K562 (cell line): Measurements from ENCODE around the gene ARHGAP26.

Source experiments
- CSDE1 ChIP-seq, 2 experiments: fragments of 450-650 bp; IDR thresholded peaks; 2 replicates each; pipeline ENCODE4 v1.6.1; 2016; ENCODE audit warnings: mild to moderate bottlenecking in 1 of 2
- E2F5 ChIP-seq: sonication (generic); formaldehyde crosslinking; IDR thresholded peaks from 2 replicates; pipeline ENCODE4 v1.8.0; 2022; ENCODE audit warnings: mild to moderate bottlenecking, missing genetic modification reagents
- ELF1 ChIP-seq: fragments of 200-800 bp; sonication (Bioruptor generic); IDR thresholded peaks from 2 replicates; pipeline ENCODE4 v1.6.1; 2016; ENCODE audit warnings: missing genetic modification characterization, missing compliant biosample characterization
- NCOA2 ChIP-seq, 2 experiments: fragments of 450-650 bp; IDR thresholded peaks; 2 replicates each; pipeline ENCODE4 v1.6.1; 2018; ENCODE audit warnings: mild to moderate bottlenecking in 2 of 2, moderate library complexity in 1 of 2; ENCODE audit not compliant: partially characterized antibody in 2 of 2
- POLR2A ChIP-seq: fragments of 450-650 bp; conservative IDR thresholded peaks from 2 replicates; pipeline ENCODE4 v1.6.1; 2016
- RAD51 ChIP-seq: fragments of 450-650 bp; IDR thresholded peaks from 2 replicates; pipeline ENCODE4 v1.7.1; 2016; ENCODE audit warnings: low read depth, mild to moderate bottlenecking, borderline replicate concordance
- REST ChIP-seq, 2 experiments: fragments of 450-650 bp; formaldehyde crosslinking in 1 of 2; IDR thresholded peaks; 2 replicates each; pipeline versions ENCODE4 v1.4.0 to v1.6.1; 2014 to 2020; ENCODE audit warnings: mild to moderate bottlenecking in 2 of 2, borderline replicate concordance in 1 of 2, low read depth in 1 of 2
- UBTF ChIP-seq, 2 experiments: IDR thresholded peaks; 2 replicates each; pipeline ENCODE4 v1.6.1; 2012; ENCODE audit warnings: improper control_type of control experiment in 2 of 2, low read depth in 2 of 2, low read length in 2 of 2, borderline replicate concordance in 1 of 2
- ZNF384 ChIP-seq: IDR thresholded peaks from 2 replicates; pipeline ENCODE4 v1.6.1; 2012; ENCODE audit warnings: low read depth, low read length, improper control_type of control experiment
- TF ChIP-seq, protein P1 (sequence below), 2 experiments: fragments of 450-650 bp in 1 of 2; sonication (generic) in 1 of 2; formaldehyde crosslinking; conservative IDR thresholded peaks; 2 replicates each; pipeline versions ENCODE4 v1.4.0 to v1.8.1; 2020 to 2022; ENCODE audit warnings: mild to moderate bottlenecking in 1 of 2, missing genetic modification reagents in 1 of 2
- TF ChIP-seq, protein P2 (sequence below), 3 experiments: fragments of 200-800 bp in 1 of 3; fragments of 250-450 bp in 1 of 3; fragments of 450-650 bp in 1 of 3; sonication (Bioruptor Pico) in 1 of 3; sonication (Bioruptor generic) in 1 of 3; formaldehyde crosslinking in 1 of 3; IDR thresholded peaks; 2 replicates each; pipeline versions ENCODE4 v1.6.1 to v1.8.0; 2016 to 2022; ENCODE audit warnings: mild to moderate bottlenecking in 2 of 3, missing genetic modification characterization in 2 of 3, missing compliant biosample characterization in 1 of 3, moderate library complexity in 1 of 3

DNA sequence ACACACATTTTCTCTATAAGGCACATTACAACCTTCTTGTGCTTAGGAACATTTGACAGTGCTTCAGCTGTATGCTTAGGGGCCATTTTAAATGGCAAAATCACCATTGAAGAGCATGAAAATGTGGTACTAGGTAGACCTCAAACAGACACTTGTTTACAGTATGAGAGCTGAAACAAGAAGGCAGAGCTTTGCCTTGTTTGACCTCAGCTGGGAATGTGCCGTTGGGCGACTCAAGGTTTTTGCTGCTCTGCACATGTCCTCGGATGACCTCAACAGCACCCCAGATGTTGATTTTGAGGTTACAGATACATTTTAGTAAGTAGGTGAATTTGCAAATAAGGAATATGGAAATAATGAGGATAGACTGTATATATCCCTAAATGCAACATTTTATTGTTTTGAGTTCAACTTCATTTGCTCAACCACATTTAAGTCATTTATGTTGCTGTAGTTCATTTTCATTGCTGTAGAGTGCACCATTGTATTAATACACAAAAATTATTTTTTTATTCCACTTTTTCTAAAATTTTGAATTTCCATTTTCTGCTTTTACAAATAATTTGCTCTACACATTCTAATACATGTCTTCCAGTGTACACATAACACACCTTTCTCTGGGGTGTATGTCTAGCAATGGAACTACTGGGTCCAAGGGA is 426.6 kb downstream of the ARHGAP26 start:
- TF ChIP-seq UBTF (IDR thresholded peaks at IDR 0.05; ENCODE audit: borderline replicate concordance in 1 of 2, low read depth in 2 of 2, low read length in 2 of 2) (no peak), E2F5 (CRISPR knock-in tag) (no peak), REST (IDR thresholded peaks at IDR 0.05; ENCODE audit: borderline replicate concordance) (no peak), REST (CRISPR knock-in tag; IDR thresholded peaks at IDR 0.05; ENCODE audit: low read depth) (no peak), ZNF384 (no peak), ELF1 (tag) (no peak), RAD51 (no peak), POLR2A (no peak), NCOA2 (IDR thresholded peaks at IDR 0.05; ENCODE audit: partially characterized antibody in 2 of 2) (no peak), CSDE1 (IDR thresholded peaks at IDR 0.05) (no peak)
- TF ChIP-seq, protein P1, sequence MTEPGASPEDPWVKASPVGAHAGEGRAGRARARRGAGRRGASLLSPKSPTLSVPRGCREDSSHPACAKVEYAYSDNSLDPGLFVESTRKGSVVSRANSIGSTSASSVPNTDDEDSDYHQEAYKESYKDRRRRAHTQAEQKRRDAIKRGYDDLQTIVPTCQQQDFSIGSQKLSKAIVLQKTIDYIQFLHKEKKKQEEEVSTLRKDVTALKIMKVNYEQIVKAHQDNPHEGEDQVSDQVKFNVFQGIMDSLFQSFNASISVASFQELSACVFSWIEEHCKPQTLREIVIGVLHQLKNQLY (CRISPR knock-in tag; conservative IDR thresholded peaks at IDR 0.05), result no peak
- TF ChIP-seq, protein P2, sequence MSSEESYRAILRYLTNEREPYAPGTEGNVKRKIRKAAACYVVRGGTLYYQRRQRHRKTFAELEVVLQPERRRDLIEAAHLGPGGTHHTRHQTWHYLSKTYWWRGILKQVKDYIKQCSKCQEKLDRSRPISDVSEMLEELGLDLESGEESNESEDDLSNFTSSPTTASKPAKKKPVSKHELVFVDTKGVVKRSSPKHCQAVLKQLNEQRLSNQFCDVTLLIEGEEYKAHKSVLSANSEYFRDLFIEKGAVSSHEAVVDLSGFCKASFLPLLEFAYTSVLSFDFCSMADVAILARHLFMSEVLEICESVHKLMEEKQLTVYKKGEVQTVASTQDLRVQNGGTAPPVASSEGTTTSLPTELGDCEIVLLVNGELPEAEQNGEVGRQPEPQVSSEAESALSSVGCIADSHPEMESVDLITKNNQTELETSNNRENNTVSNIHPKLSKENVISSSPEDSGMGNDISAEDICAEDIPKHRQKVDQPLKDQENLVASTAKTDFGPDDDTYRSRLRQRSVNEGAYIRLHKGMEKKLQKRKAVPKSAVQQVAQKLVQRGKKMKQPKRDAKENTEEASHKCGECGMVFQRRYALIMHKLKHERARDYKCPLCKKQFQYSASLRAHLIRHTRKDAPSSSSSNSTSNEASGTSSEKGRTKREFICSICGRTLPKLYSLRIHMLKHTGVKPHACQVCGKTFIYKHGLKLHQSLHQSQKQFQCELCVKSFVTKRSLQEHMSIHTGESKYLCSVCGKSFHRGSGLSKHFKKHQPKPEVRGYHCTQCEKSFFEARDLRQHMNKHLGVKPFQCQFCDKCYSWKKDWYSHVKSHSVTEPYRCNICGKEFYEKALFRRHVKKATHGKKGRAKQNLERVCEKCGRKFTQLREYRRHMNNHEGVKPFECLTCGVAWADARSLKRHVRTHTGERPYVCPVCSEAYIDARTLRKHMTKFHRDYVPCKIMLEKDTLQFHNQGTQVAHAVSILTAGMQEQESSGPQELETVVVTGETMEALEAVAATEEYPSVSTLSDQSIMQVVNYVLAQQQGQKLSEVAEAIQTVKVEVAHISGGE (CRISPR knock-in tag; IDR thresholded peaks at IDR 0.05), result no peak
